ENCODE data around the gene SNX7. TPM values are rescaled to one million over a fixed set of nuclear protein-coding genes. Genes with fewer than 3 reads are reported as not detected.

The SNX7 gene
- total RNA-seq, result 10 to 100 TPM; 29.3 to 39.3 TPM
- polyA plus RNA-seq, result 10 to 100 TPM; 31.4 to 61.7 TPM
- long read RNA-seq, donor 1, transcript SNX7-201 (9 exons, 1,734 nt), result major isoform, 58 of 69 reads
- long read RNA-seq, donor 1, partial matches to known transcripts, result 0 of 69 reads
- long read RNA-seq, donor 1, other reads (novel, unspliced or antisense), result 11 of 69 reads
- long read RNA-seq, donor 2, transcript SNX7-201 (9 exons, 1,734 nt), result major isoform, 37 of 44 reads
- long read RNA-seq, donor 2, partial matches to known transcripts, result 3 of 44 reads
- long read RNA-seq, donor 2, other reads (novel, unspliced or antisense), result 4 of 44 reads

DNA sequence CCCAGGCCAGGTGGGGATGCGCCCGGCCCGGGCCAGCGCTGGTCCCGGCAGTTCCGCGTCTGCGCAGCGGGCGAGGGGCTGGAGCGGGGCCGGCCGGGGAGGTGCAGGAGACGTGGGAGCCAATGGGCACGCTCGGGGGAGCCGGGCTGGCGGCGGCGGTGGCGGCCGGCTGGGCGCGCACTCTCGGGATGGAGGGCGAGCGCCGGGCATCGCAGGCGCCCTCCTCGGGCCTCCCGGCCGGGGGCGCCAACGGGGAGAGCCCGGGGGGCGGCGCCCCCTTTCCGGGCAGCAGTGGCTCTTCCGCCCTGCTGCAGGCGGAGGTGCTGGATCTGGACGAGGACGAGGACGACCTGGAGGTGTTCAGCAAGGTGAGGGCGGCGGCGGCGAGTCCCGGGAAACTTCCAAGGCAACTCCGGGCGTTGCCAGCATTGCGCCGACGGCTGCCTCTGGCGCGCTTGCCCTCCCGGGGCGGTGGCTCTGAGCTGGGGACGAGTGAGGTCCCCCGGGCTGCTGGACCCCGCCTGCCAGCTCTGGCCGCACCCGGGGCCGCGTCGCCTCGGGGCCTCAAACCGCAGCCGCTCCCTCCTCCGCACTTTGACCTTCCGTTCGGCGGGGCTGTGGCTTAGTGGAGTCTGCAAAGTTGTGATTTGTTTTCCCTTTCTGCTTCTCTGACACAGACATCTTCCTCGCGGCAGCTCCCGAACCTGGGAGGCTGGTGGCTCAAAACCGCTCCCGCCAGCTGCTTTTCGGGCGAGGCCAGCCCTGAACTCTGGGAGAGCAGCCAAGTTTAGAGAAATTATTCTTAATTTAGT is at the start of gene SNX7:
TSS of gene SNX7 (plus strand) at position 178 of the 812 bp plus-strand sequence. CDS start at position 189, 11 bp downstream.
- DNase-seq, result peak; percentile 88 to 95
- H3K27ac ChIP-seq (ENCODE audit: low read depth in 1 of 2, low read length in 2 of 2), result peak within 1 kb of the TSS; percentile 34 to 85
- H3K27me3 ChIP-seq (ENCODE audit: control insufficient read depth in 1 of 2, insufficient read depth in 2 of 2, low read length in 1 of 2), result no peaks in the 10 kb centered on the region
- no peaks in the 10 kb centered on the region for H3K9me3 ChIP-seq (ENCODE audit: control insufficient read depth, low read length)
- peak within 1 kb of the TSS; percentile 49 to 98 for H3K4me3 ChIP-seq (ENCODE audit: low read length in 2 of 2)
- peaks cover 0 to 2% of the 10 kb centered on the region in 2 donors for H3K4me1 ChIP-seq (ENCODE audit: control insufficient read depth in 1 of 2, insufficient read depth in 2 of 2, low read length in 2 of 2)
- ATAC-seq (ENCODE audit: low FRiP score), result peak; percentile 96
- WGBS, 2 donors, result 0% methylated on average over 68 to 80 of the region's 80 CpGs
- intact Hi-C loops (cut with DNase I), result no loop called here
- H3K36me3 ChIP-seq (ENCODE audit: control insufficient read depth in 1 of 2, insufficient read depth in 2 of 2, low read length in 1 of 2), result no peaks in the 10 kb centered on the region

DNA sequence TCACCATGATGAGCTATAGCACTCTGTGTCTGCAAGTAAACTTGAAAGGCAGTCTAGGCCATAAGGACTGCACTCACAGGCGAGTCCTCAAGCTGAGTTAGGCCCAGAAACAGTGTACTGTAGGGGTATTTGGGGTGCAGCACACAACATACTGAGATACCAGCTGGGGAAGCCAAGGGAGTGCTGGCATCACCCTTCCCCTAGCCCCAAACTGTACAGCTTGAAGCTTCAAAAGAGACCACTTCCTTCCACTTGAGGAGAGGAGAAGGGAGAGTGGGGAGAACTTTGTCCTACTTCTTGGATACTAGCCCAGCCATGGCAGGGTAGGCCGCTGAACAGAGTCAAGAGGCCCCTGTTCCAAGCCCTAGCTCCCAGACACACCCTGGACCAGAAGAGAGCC is 24.2 kb upstream of the SNX7 start:
- no peaks in the 10 kb centered on the region for H3K36me3 ChIP-seq (ENCODE audit: control insufficient read depth in 1 of 2, insufficient read depth in 2 of 2, low read length in 1 of 2)
- ATAC-seq (ENCODE audit: low FRiP score), result no peak
- no peak overlapping the region for H3K27ac ChIP-seq (ENCODE audit: low read depth in 1 of 2, low read length in 2 of 2)
- H3K9me3 ChIP-seq (ENCODE audit: control insufficient read depth, low read length), result peaks cover 1% of the 10 kb centered on the region
- WGBS, 2 donors, result 79 to 80% methylated on average over 2 of the region's 2 CpGs
- H3K27me3 ChIP-seq (ENCODE audit: control insufficient read depth in 1 of 2, insufficient read depth in 2 of 2, low read length in 1 of 2), result no peaks in the 10 kb centered on the region
- no peak overlapping the region for H3K4me3 ChIP-seq (ENCODE audit: low read length in 2 of 2)
- DNase-seq, result no peak
- H3K4me1 ChIP-seq (ENCODE audit: control insufficient read depth in 1 of 2, insufficient read depth in 2 of 2, low read length in 2 of 2), result no peaks in the 10 kb centered on the region
- intact Hi-C loops (cut with DNase I), result no loop called here

- DNase-seq (no peak), ATAC-seq (ENCODE audit: low FRiP score) (no peak)
- H3K27ac ChIP-seq (ENCODE audit: low read depth in 1 of 2, low read length in 2 of 2), result no peak overlapping the region
- H3K4me3 ChIP-seq (ENCODE audit: low read length in 2 of 2), result no peak overlapping the region
- H3K4me1 ChIP-seq (ENCODE audit: control insufficient read depth in 1 of 2, insufficient read depth in 2 of 2, low read length in 2 of 2), result no peaks in the 10 kb centered on the region
- H3K27me3 ChIP-seq (ENCODE audit: control insufficient read depth in 1 of 2, insufficient read depth in 2 of 2, low read length in 1 of 2), result no peaks in the 10 kb centered on the region
- intact Hi-C loops (cut with DNase I), result no loop called here
- no peaks in the 10 kb centered on the region for H3K36me3 ChIP-seq (ENCODE audit: control insufficient read depth in 1 of 2, insufficient read depth in 2 of 2, low read length in 1 of 2)
- peaks cover 3% of the 10 kb centered on the region for H3K9me3 ChIP-seq (ENCODE audit: control insufficient read depth, low read length)
Measured at GRCh38 chr1:98638185-98638584, 23.3 kb upstream of the SNX7 start.

DNA sequence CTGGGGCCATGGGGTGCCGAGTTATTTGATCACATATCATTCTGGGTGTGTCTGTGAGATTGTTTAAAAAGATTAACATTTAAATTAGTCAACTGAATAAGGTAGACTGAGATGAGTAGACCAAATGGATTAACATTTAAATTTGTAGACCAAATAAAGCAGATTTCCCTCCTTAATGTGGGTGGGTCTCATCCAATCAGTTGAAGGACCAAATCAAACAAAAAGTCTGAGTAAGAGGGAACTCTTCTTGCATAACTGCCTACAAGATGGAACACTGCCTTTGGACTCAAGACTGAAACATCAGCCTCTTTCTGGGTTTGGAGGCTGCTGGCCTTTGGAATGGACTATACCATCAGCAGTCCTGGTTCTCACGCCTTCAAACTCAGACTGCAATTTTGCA is 17.0 kb upstream of the SNX7 start:
- no peaks in the 10 kb centered on the region for H3K36me3 ChIP-seq (ENCODE audit: control insufficient read depth in 1 of 2, insufficient read depth in 2 of 2, low read length in 1 of 2)
- no peaks in the 10 kb centered on the region for H3K27me3 ChIP-seq (ENCODE audit: control insufficient read depth in 1 of 2, insufficient read depth in 2 of 2, low read length in 1 of 2)
- no peak for ATAC-seq (ENCODE audit: low FRiP score)
- 74 to 81% methylated on average over 2 of the region's 2 CpGs for WGBS, 2 donors
- intact Hi-C loops (cut with DNase I), result no loop called here
- no peak for DNase-seq
- H3K27ac ChIP-seq (ENCODE audit: low read depth in 1 of 2, low read length in 2 of 2), result no peak overlapping the region
- H3K9me3 ChIP-seq (ENCODE audit: control insufficient read depth, low read length), result peaks cover 2% of the 10 kb centered on the region
- no peak overlapping the region for H3K4me3 ChIP-seq (ENCODE audit: low read length in 2 of 2)
- H3K4me1 ChIP-seq (ENCODE audit: control insufficient read depth in 1 of 2, insufficient read depth in 2 of 2, low read length in 2 of 2), result no peaks in the 10 kb centered on the region

DNA sequence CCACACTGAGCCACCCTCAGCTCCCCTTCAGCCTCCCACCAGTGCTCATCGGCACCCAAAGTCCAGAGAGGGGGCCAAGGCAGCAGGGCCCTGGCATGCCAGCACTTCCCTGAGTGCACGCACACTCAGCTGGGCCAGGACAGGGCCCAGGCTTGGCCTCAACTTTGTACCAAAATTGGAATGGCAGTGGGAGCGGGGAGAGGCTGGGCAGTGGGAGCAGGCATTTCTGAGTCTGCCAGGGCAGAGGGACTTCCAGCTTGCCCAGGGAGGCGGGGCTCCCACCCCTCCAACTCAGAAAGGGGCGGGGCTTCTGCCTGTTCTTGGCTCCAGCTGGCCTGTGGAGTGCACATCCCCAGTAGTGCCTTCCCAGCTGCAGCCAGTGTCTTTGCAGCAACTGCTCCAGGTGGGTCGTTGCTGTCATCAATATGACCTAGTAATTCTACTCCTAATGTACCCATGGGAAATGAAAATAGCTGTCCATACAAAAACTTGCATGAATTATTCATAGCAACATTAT is 10.3 kb upstream of the SNX7 start:
- ATAC-seq (ENCODE audit: low FRiP score) (peak; percentile 34), DNase-seq (no peak)
- intact Hi-C loops (cut with DNase I), result no loop called here
- Histone ChIP-seq H3K36me3 (ENCODE audit: control insufficient read depth in 1 of 2, insufficient read depth in 2 of 2, low read length in 1 of 2) (no peaks in the 10 kb centered on the region), H3K9me3 (ENCODE audit: control insufficient read depth, low read length) (no peaks in the 10 kb centered on the region), H3K4me1 (ENCODE audit: control insufficient read depth in 1 of 2, insufficient read depth in 2 of 2, low read length in 2 of 2) (no peaks in the 10 kb centered on the region), H3K27me3 (ENCODE audit: control insufficient read depth in 1 of 2, insufficient read depth in 2 of 2, low read length in 1 of 2) (no peaks in the 10 kb centered on the region), H3K4me3 (ENCODE audit: low read length in 2 of 2) (no peak overlapping the region), H3K27ac (ENCODE audit: low read depth in 1 of 2, low read length in 2 of 2) (no peak overlapping the region)
- 68 to 73% methylated on average over 6 of the region's 6 CpGs for WGBS, 2 donors

DNA sequence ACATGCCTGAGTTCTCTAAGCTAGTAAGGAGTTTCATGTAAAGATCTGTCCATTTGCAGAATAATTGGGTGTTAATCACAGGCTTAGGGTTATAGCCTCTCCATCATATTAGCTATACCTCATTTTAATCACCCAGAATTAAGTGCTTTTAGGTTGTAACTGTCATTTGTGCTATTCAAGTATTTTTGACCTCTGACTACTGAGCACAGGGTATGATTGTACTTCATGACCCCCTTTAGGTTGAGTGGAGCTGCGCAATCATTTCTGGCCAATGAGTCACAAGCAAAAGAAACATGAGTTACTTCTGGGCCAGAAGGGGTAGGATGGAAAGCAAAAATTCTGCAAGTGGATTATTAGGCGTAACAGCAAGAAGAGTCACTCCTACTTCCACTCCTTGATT is 8.4 kb upstream of the SNX7 start:
- no peak for DNase-seq
- Histone ChIP-seq H3K4me1 (ENCODE audit: control insufficient read depth in 1 of 2, insufficient read depth in 2 of 2, low read length in 2 of 2) (no peaks in the 10 kb centered on the region), H3K9me3 (ENCODE audit: control insufficient read depth, low read length) (no peaks in the 10 kb centered on the region), H3K4me3 (ENCODE audit: low read length in 2 of 2) (no peak overlapping the region), H3K27me3 (ENCODE audit: control insufficient read depth in 1 of 2, insufficient read depth in 2 of 2, low read length in 1 of 2) (no peaks in the 10 kb centered on the region), H3K27ac (ENCODE audit: low read depth in 1 of 2, low read length in 2 of 2) (no peak overlapping the region), H3K36me3 (ENCODE audit: control insufficient read depth in 1 of 2, insufficient read depth in 2 of 2, low read length in 1 of 2) (no peaks in the 10 kb centered on the region)
- 97 to 98% methylated on average over 2 of the region's 2 CpGs for WGBS, 2 donors
- no peak for ATAC-seq (ENCODE audit: low FRiP score)
- intact Hi-C loops (cut with DNase I), result no loop called here

DNA sequence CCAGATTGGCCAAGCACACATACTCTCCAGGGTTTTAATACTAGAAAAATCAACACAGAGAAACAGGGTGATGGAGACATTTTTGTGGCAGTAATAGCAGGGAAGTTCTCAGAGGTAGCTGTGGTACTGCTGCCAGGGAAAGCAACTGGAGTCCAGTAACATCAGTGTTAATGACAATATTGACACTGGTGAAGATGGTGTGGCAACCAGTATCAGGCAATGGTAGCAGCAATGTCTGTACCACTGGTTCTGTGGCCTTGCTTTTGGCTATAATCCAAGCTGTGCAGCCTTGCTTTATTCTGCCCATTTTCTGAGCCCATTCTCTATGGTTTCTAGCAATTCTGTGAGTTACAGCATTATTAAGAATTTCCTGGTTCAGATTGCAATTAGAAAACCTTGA is 1.6 kb upstream of the SNX7 start:
- Histone ChIP-seq H3K4me1 (ENCODE audit: control insufficient read depth in 1 of 2, insufficient read depth in 2 of 2, low read length in 2 of 2) (peaks cover 0 to 2% of the 10 kb centered on the region in 2 donors), H3K27ac (ENCODE audit: low read depth in 1 of 2, low read length in 2 of 2) (no peak overlapping the region), H3K36me3 (ENCODE audit: control insufficient read depth in 1 of 2, insufficient read depth in 2 of 2, low read length in 1 of 2) (no peaks in the 10 kb centered on the region), H3K27me3 (ENCODE audit: control insufficient read depth in 1 of 2, insufficient read depth in 2 of 2, low read length in 1 of 2) (no peaks in the 10 kb centered on the region), H3K9me3 (ENCODE audit: control insufficient read depth, low read length) (no peaks in the 10 kb centered on the region), H3K4me3 (ENCODE audit: low read length in 2 of 2) (no peak overlapping the region)
- ATAC-seq (ENCODE audit: low FRiP score) (no peak), DNase-seq (no peak)
- intact Hi-C loops (cut with DNase I), result no loop called here

GRCh38 chr1:98660940-98661543 is 479 bp upstream of the SNX7 start:
- ATAC-seq (ENCODE audit: low FRiP score), result peak; percentile 63
- Histone ChIP-seq H3K4me3 (ENCODE audit: low read length in 2 of 2) (peak overlapping the region; percentile 44 to 98), H3K4me1 (ENCODE audit: control insufficient read depth in 1 of 2, insufficient read depth in 2 of 2, low read length in 2 of 2) (peaks cover 0 to 2% of the 10 kb centered on the region in 2 donors), H3K36me3 (ENCODE audit: control insufficient read depth in 1 of 2, insufficient read depth in 2 of 2, low read length in 1 of 2) (no peaks in the 10 kb centered on the region), H3K27me3 (ENCODE audit: control insufficient read depth in 1 of 2, insufficient read depth in 2 of 2, low read length in 1 of 2) (no peaks in the 10 kb centered on the region), H3K9me3 (ENCODE audit: control insufficient read depth, low read length) (no peaks in the 10 kb centered on the region), H3K27ac (ENCODE audit: low read depth in 1 of 2, low read length in 2 of 2) (peak overlapping the region; percentile 34 to 85)
- intact Hi-C loops (cut with DNase I), result no loop called here
- no peak for DNase-seq
- WGBS, 2 donors, result 0 to 1% methylated on average over 25 of the region's 25 CpGs

Measured in aorta (tissue), 5 donors.